ENCODE data around the gene TTC21A.
A peak's percentile ranks its signal among the peaks of the same experiment; 100 is the strongest.
"Not testable (repeated sequence)": the region's sequence is repeated elsewhere in the genome, so short reads cannot be mapped to it uniquely, and the experiment has no call there.

The TTC21A gene

GRCh38 chr3:39158148-39158715 is 50.8 kb downstream of the TTC21A start:
- DNase-seq, result no peak

- DNase-seq, result no peak
Measured at GRCh38 chr3:39164414-39164813, 56.9 kb downstream of the TTC21A start.

GRCh38 chr3:39165518-39165917 is 58.0 kb downstream of the TTC21A start:
- no peak for DNase-seq

- DNase-seq, result no peak
Measured at GRCh38 chr3:39166134-39166710, 58.7 kb downstream of the TTC21A start.

GRCh38 chr3:39166932-39167532 is 59.6 kb downstream of the TTC21A start:
- DNase-seq, result no peak

GRCh38 chr3:39168156-39168780 is 60.8 kb downstream of the TTC21A start:
- no peak for DNase-seq

- no peak for DNase-seq
Measured at GRCh38 chr3:39169712-39170111, 62.2 kb downstream of the TTC21A start.

GRCh38 chr3:39170461-39170860 is 63.0 kb downstream of the TTC21A start:
- DNase-seq, result no peak

GRCh38 chr3:39170877-39171276 is 63.4 kb downstream of the TTC21A start:
- DNase-seq, result not testable (repeated sequence)

GRCh38 chr3:39171860-39172259 is 64.4 kb downstream of the TTC21A start:
- no peak for DNase-seq

GRCh38 chr3:39173318-39174125 is 66.0 kb downstream of the TTC21A start:
- no peak for DNase-seq

GRCh38 chr3:39176025-39176714 is 68.7 kb downstream of the TTC21A start:
- DNase-seq, result no peak

GRCh38 chr3:39177708-39178332 is 70.3 kb downstream of the TTC21A start:
- peak; percentile 86 for DNase-seq

- DNase-seq, result no peak
Measured at GRCh38 chr3:39178553-39178952, 71.1 kb downstream of the TTC21A start.

GRCh38 chr3:39180183-39180545 is 72.7 kb downstream of the TTC21A start:
- DNase-seq, result no peak

- peak; percentile 85 to 90 for DNase-seq
Measured at GRCh38 chr3:39180546-39181346, 73.3 kb downstream of the TTC21A start.

- DNase-seq, result no peak
Measured at GRCh38 chr3:39181408-39182335, 74.2 kb downstream of the TTC21A start.

GRCh38 chr3:39183211-39184080 is 76.0 kb downstream of the TTC21A start:
- no peak for DNase-seq

Measured in activated CD4-positive, alpha-beta T cell treated with anti-CD3 and anti-CD28 coated beads for 4 hours (primary cell).